DMS53 treated with DMSO at 0.1 percent for 48 hours (cell line): ENCODE results near the gene MOSPD3.

ENCODE experiments used
- DNase-seq: peaks from one replicate; lab custom pipeline; 2025; ENCODE audit not compliant: unreplicated experiment; lab: John Stamatoyannopoulos, UW

The MOSPD3 gene

GRCh38 chr7:100575206-100575631, 37.1 kb upstream of the MOSPD3 start:
- DNase-seq: no peak

DNA sequence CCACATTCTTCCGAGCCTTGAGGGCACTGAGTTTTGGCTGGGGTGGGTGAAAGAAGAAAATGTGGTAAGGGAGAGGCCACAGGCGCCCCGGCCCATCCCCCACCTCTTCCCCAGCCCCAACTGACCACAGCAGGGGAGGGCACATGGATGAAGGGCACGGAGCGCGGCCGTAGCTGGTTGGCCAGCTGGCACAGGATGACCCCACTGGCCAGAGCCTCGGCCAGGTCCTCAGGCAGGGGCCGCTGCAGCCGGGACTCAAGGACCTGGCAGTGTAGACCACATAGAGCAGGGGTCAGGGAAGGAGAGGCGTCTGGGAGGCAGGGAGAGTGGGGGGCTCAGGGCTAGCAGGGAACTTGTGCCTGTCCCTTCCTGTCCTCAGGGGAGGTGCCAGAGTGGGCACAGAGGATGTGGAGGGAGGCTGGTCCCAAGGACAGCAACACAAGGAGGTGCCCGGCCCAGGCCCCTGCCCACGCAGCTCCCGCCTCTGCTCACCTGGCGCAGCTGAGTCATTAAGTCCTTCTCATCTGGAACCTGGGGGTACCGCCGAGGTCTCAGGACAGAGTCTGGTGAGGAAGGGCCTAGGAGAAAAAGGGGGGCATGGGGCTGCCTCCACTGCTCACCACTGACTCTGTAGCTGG, 36.5 kb upstream of the MOSPD3 start:
- no peak for DNase-seq

DNA sequence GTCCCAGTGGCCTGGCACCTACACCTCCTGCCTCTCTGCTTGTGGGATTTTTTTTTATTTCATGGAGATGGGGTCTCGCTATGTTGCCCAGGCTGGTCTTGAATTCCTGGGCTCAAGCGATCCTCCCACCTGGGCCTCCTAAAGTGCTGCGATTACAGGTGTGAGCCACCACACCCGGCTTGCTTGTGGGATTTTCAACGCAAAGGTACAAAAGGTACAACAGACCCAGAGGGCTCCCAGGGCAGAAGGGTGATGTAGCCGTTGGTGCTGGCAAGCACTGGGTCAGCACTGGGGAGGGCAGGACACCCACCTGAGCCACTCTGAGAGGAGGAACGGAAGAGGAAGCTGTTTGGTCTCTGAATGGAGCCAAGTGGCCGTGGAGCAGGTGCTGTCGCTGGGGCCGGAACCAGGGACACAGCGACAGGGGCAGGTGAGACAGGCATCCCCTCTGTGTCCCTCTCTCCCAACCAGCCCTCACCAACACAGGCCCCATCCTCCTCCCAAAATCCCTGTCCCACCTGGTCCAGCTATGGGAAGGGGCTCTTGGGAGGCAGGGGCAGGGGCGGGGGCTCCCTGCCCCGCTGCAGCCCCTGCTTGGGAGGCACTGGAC, 35.9 kb upstream of the MOSPD3 start:
- DNase-seq: no peak

- no peak for DNase-seq
Observed at GRCh38 chr7:100577103-100577502, 35.2 kb upstream of the MOSPD3 start.

GRCh38 chr7:100577507-100577906, 34.8 kb upstream of the MOSPD3 start:
- DNase-seq: no peak

DNA sequence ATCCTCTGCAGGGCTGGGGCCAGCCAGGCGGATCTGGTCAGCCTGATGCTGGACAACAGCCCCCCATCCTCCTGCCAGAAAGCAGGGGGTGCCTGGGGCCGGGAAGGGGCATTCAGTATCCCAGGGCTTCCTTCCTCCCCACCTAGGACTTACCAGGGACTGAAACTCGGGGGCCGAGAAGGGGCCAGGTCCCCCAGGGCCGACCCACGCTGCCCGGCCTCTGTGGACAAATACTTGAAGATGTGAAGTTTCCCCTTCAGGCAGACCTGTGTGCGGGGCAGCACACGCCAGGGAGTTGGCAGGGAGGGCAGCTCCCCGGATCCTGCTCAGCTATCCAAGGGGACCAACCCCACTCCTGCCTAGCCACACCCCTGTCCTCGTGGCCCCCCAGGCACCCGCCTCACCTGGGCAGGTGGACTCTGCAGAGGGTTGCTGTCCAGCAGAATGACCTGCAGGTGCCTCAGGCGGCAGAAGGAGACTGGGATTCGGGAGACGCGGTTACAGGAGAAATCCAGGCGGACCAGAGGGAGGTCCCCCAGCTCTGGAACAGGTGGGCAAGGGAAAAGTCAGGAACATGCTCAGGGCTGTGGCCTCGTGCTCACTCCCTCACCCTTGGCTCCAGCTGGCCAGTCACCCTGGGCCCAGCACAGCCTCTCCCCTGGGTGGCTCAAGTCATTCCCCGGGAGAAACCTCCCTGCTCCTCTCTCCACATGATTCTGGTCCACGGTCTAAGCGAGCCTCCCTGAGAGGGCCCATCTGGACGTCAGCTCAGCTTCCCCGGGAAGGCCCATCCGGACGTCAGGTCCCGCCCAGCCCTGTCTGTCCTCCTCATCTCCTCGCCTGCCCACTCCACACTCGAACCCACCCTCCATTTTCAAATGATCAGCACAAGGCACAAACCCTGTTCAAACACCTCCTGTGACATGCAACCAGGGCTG, 33.8 kb upstream of the MOSPD3 start:
- DNase-seq: no peak

- no peak for DNase-seq
Observed at GRCh38 chr7:100580466-100581283, 31.7 kb upstream of the MOSPD3 start.

DNA sequence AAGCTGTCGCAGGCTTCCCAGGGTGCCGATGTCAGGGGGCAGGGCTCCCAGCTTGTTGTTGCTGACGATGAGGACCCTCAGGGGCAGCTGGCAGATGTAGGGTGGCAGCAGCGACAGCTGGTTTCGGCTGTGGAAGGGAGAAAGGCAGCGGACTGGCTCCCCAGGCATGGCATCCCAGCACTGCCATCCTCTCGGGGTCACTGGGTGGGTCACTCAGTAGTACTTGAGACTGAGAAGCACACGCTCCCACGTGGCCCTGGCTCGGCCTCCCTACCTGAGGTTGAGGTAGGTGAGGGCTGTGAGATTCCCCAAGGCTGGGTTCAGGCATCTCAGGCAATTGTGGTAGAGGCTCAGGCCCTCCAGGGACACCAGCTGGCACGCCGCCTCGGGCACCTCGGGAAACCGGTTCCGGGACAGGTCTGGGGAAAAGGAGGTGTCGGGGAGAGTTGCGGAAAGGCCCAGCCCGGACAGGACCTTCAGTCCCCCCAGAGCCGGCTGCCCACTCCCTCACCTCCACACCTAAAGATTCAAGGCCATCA, 30.2 kb upstream of the MOSPD3 start:
- no peak for DNase-seq

DNA sequence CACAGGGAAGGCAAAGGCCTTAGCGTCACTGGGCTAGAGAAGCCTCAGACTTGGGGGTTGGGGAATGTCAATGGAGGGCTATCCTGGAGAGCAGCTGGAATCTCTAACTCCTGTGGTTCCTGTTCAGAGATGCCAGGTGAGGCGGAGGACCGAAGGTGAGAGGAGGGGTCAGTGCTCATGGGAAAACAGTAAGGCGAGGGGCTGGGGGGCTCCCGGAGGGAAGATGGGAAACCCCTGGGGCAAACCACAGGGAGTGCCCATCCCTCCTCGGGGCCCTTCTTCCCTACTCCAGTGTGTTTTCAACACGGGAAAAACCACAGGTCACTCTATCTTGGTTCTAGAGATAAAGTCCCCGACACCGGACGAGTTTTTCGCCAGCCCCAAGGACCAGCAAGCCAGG, 29.7 kb upstream of the MOSPD3 start:
- DNase-seq: no peak

GRCh38 chr7:100583132-100584053, 28.9 kb upstream of the MOSPD3 start:
- DNase-seq: no peak

GRCh38 chr7:100584054-100584682, 28.2 kb upstream of the MOSPD3 start:
- no peak for DNase-seq

- peak; percentile 48 for DNase-seq
Observed at GRCh38 chr7:100584683-100585510, 27.4 kb upstream of the MOSPD3 start.

- DNase-seq: peak; percentile 75
Observed at GRCh38 chr7:100585511-100586265, 26.7 kb upstream of the MOSPD3 start, which contains the start of gene LRCH4. LRCH4 (minus strand) TSS chr7:100586129; CDS start chr7:100586100, 29 bp downstream.

- peak; percentile 100 for DNase-seq
Observed at GRCh38 chr7:100586266-100587025, 25.9 kb upstream of the MOSPD3 start, which contains the start of gene FBXO24. FBXO24 (plus strand) TSS chr7:100586328; CDS start chr7:100586626, 298 bp downstream.

DNA sequence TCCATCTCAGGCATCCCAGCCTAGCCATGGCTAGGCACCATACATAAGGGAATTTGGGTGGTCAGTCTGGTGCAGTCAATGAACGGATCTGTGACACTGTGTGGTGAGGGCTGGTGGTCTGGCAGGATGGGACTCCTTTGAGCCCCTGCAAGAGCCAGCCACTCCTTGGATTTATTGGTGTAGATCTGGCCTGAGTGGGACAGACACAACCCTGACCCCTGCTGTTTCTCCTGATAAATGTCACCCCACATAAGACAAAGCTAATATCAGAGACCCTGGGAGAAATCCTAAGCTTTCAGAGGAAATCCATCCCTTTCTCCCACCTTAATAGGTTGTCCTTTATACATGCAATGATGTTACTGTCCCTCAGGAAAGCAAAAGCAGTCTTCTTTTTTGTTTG, 23.9 kb upstream of the MOSPD3 start:
- no peak for DNase-seq

DNA sequence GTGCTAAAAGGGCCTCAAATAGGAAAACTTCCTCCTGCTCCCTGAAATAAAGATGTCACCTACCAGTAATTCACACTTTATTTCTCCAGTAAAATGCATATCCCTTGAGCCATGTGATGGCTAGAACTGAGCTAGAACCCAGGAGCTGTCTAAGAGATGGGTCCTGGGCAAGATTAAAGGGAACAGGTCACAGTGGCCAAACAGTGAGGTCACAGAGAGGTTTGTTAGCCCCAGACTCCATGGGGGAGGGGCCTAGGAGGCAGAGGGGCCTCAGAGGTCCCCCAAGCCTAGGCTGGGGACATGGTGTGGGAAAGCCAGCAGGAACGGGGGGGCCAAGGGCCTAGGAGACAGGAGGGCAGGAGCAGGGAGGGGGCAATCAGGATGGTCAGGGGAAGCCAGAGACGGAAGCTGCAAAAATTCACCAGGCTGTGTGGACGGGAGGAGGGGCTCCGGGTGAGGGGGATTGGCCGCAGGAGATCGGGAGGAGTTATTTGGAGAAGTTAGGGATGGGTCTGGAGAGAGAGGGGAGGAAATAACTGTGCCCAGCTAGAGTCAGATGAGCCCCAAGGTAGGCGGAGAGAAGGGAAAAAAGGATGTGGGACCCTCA, 22.9 kb upstream of the MOSPD3 start:
- no peak for DNase-seq
